OCI-LY7 (cell line): ENCODE measurements around the gene RRP15.

Experiments used
- EZH2phosphoT487 ChIP-seq: fragments of 200-600 bp; sonication (generic); IDR thresholded peaks from 2 replicates; pipeline ENCODE4 v1.6.1; 2018; ENCODE audit warnings: low read depth, borderline replicate concordance, mild to moderate bottlenecking, mixed run types, antibody characterized with exemption, low read length, moderate library complexity, mixed read lengths
- TF ChIP-seq, protein P1 (sequence below): fragments of 200-600 bp; sonication (generic); conservative IDR thresholded peaks from 2 replicates; pipeline ENCODE4 v1.5.1; 2014; ENCODE audit warnings: mild to moderate bottlenecking, antibody characterized with exemption, low read length, moderate library complexity, mixed read lengths

DNA sequence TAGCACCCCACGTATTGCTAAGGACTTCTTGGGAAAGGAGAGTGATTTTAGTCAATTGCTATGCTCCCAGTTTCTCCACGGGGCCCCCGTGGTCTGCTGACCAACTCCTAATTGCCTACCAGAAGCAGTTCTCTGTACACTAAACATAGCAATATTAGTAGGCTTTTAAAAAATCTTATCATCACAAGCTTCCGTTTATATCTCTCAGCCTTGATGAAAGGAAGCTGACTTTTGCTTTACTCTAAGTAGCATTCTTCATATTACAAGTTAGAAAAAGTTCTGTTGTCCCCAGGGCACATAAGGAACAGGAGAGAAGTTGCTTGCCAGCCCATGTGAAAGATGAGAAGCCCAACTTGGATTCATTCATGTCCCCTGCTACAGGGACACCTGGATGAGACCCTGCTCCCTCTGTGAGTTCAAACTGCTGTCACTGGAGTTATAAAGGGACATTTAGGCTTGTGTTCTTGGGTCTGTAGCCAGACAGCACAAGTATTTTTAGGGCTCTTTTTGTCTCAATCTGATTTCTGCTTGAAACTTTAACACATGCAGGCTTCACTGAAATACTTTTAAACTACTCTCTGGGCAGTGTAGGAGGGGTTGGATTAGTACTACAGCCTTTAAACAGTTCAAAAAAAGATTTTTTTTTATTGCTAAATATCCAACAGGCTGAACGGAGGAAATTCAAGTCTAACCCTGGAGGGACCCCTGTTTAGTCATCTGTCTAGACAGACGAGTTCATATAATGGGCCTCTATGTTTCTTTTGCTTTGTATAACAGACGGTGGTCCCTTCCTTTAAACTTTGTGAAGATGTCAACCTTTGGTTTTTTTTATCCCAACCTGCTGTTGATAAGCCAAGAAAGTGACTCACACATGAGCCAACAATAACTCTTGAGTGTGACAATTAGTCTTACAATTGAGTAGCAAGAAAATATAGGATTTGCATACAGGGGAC is 89.6 kb downstream of the RRP15 start:
- TF ChIP-seq, protein P1, sequence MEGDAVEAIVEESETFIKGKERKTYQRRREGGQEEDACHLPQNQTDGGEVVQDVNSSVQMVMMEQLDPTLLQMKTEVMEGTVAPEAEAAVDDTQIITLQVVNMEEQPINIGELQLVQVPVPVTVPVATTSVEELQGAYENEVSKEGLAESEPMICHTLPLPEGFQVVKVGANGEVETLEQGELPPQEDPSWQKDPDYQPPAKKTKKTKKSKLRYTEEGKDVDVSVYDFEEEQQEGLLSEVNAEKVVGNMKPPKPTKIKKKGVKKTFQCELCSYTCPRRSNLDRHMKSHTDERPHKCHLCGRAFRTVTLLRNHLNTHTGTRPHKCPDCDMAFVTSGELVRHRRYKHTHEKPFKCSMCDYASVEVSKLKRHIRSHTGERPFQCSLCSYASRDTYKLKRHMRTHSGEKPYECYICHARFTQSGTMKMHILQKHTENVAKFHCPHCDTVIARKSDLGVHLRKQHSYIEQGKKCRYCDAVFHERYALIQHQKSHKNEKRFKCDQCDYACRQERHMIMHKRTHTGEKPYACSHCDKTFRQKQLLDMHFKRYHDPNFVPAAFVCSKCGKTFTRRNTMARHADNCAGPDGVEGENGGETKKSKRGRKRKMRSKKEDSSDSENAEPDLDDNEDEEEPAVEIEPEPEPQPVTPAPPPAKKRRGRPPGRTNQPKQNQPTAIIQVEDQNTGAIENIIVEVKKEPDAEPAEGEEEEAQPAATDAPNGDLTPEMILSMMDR: no peak
- TF ChIP-seq EZH2phosphoT487: no peak
